T-helper 22 cell (primary cell): ENCODE data around the gene PLCB1.
"Not testable (repeated sequence)": the region's sequence is repeated elsewhere in the genome, so short reads cannot be mapped to it uniquely, and the experiment has no call there.

Experiments
- DNase-seq: peaks from one replicate; pipeline ENCODE4 v3.0.0-alpha.2; 2020; ENCODE audit warnings: low read depth

Gene PLCB1

DNA sequence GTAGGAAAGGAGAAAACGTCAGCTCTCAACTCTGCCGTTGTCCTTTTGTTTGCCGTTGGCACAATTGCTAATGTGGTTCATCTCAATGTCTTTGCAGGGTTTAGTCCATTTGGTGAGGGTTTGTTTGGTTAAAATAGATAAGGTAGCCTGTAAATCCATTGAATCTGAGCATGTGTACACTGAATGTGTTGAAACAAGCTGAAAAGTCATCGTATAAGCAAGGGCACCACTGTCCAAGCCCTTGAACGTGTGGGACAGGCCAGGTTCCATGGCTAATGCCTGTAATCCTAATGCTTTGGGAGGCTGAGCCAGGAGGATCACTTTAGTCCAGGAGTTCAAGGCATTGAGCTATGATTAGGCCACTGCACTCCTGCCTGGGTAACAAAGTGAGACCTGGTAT is 712.1 kb downstream of the PLCB1 start:
- no peak for DNase-seq

DNA sequence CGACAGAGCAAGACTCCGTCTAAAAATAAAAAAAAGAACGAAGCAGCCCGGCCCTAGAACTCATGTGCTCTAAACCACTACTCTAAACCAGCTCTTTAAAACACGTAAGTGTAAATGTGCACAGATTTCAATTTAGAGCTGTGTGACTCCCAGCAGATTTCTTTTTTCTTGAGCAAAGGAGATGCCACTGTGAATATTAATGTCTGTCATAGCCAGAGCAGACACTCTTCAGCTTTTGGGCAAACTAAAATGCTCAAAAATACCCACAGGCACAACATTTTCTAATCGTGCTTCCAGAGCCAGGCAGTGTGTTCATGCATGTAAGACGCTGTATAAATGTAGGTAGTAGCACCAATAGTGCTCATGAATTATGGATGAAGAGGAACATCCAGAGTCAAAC is 717.9 kb downstream of the PLCB1 start:
- DNase-seq = no peak

DNA sequence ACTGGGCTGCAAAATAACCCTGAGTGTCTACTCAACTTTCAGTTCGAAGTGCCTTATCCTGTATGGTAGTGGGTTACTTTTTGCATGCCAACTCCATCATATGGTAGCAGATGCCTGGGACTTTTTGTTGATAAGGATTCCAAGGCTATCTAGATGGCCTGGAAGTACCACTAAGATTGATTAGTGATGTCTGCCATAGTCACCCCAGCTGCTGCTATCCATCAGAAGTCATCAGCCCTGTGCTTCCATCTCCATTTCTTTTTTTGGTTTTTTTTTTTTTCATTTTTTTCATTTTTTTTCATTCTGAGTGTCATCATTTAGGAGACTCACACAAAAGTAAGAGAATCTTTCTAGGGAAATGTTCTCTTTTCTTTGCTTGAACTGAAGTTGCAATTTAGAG is 719.4 kb downstream of the PLCB1 start:
- DNase-seq = no peak

DNA sequence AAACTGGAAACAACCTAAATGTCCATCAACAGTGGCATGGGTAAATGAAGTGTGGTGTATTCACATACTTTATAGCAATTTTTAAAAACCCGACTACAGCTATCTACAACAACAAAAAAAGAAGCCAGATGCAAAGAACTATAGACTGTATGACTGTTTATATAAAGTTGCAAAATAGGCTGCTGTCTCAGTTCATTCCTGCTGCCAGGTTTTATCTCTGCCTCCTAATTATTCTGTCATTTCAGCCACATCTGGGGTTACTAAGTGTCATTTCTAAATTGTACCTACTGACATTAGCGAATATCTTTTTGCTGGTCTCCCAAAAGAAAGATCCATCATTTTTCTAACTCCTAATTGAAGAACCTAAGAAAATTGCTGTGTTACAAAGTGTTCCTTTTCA is 719.9 kb downstream of the PLCB1 start:
- DNase-seq = not testable (repeated sequence)

DNA sequence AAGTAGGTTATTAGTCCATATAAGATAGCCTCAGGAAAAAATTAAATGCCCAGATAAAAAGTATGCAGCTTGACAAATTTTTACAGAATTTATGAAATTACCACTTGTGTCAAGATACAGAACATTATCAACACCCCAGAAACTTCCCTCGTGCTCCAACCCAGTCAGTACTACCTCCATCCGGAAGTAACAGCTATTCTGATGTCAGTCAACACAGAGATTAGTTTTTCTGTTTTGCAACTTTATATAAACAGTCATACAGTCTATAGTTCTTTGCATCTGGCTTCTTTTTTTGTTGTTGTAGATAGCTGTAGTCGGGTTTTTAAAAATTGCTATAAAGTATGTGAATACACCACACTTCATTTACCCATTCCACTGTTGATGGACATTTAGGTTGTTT is 721.1 kb downstream of the PLCB1 start:
- DNase-seq = not testable (repeated sequence)

DNA sequence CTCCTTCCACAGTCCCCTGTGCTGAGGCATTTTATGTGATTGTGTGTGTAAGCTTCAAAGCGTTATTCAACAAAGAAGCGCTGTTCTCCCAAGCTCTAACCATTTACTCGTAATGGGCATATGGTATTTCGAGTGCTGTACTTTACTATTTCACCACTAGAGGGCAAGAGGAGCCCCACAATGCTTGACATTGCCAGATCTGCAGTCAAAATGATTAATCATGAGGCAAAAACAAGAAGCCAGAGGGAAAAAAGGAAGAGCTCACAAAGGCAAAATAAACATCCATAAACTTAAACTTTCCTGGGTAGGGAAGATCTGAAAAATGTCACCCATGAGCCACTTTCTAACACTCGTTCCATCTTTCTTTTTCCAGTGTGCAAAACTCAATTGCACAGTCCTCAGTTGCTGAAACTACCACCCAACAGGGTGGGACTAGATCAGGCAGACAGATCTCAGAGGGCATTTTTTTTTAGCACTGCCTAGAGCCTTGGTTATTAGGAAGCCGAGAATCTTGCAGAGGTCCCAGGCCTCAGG is 721.8 kb downstream of the PLCB1 start:
- DNase-seq = no peak

DNA sequence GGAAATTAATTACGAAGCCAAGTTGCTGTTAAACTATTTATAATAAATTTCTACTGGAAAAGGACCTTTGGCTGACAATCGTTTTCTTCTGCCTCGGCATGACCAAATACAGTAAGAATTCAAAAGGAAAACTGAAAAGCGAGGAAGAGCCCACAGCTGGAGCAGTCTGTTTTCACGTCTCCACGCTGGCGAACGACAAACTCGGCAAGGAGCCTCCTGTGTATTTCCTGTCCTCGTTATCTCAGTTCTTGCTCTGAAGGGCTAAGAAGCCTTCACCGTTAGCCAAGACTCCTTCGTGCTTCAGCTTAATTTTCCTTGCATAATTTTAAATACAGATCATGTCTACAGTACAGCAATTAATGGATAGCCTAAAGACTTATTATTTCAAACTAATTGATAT is 722.5 kb downstream of the PLCB1 start:
- DNase-seq = no peak

DNA sequence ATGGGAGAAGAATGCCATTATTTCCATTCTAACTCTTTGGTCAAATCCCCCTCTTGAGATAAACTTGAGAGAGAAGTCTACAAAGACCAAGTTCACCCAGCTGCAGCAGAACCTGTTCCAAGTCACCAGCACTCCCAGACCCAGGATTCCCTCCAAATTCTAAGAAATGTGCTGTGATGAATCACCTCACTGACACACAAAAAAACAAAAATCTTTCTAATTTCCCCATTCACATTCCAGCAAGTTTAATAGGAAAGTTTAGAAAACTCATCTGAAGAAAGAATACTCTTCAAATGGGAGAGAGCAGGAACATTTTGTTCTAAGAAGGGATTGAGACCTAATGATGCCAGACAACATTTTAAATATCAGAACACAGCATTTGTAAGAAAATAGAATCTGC is 723.2 kb downstream of the PLCB1 start:
- DNase-seq = no peak

DNA sequence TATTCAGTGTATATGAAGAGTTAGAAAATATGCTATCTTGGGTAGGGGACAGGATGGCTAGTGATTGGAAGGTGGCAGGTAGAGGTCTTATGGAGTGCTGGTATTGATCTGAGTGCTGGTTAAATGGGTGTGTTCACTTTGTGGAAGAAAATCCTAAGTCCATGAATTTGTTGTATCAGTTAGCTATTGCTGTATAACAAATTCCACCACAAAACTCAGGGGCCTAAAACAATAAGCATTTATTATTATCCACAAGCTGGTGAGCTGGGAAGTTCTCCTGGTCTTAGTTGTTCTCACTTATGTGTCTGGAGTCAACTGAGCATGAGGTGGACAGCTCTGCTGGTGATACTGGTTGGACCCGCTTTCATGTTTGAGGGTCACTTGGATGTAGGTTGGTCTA is 724.6 kb downstream of the PLCB1 start:
- no peak for DNase-seq

DNA sequence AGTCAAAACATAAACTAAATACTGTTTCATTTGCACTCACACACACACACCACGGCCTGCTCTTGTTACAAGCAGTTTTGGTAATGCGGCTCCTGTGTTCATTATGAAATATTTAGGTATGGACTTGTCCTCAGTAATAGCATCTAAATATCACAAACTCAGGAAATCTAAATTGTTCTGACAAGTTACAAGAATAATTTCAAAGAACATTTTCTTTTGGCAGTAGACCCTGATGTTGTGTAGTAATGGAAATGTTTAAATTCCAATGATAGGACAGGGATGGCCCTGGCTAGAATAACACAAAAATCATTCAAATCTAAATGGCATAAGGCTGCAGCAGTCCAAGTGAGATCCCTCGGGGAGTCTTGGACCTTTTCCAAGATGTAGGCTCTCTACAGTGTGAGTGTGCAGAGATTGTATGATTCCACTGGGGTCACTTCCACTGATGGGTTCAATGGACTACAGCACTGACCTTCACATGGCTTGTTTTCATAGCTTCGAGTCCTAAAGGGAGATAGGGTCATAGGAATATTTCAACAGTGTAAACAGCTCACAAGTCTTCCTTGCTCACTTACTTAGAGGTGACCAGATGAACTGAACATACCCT is 726.2 kb downstream of the PLCB1 start:
- DNase-seq = no peak

DNA sequence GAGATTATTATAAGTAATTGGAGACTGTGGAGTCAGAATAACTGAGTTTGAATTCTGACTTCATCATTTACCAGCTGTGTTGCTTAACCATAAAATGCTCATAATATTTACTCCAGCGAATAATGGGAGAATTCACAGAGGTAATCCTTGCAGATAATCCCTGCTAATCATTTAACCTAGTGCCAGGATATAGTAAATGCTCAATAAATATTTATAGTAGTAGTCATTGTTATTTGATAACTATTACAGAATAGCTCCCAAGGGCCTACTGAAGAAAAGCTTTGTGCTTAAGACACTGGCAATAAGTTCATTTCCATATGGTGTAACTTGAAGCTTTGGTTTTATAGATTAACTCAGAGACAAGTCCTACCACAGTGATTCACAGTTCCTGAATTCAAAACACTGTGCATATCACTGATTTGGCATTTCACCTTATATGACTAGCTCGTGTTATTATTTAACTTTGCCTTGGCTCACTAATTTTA is 728.0 kb downstream of the PLCB1 start:
- DNase-seq = no peak

DNA sequence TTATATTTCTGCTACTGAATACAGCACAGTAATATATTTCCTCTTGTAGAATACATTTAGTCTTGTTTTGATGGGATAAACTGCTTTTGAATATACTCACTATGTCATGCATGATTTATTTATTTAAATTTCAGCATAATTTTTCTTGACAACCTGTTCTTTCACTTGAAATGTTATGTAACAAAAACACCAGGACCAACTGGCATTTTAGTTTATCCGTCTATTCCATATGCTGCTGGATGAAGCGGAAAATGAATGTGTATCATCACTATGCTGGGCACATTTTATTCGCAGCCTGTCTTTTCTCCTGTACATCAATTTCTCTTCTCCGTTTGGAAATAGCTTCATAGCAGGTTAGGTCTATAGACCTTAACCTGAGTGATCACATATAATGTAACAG is 730.0 kb downstream of the PLCB1 start:
- no peak for DNase-seq

DNA sequence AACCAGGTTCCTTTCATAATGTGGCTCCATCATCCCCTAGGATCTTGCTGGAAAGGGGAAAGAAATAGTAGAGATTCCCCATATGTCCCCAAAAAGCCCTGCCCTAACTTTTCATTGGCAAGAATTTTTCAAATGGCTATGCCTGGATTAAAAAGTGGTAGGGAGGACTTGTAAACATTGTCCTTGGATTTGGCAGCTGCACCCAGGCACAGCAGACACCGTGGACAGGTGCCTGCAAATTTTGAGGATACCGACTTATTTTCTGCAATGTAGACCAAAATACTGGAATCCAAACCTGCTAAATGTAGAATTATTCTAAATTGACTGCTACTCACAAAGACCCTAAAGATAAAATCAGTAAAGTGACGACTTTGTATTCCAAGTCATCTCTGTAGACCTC is 733.6 kb downstream of the PLCB1 start:
- DNase-seq = no peak

DNA sequence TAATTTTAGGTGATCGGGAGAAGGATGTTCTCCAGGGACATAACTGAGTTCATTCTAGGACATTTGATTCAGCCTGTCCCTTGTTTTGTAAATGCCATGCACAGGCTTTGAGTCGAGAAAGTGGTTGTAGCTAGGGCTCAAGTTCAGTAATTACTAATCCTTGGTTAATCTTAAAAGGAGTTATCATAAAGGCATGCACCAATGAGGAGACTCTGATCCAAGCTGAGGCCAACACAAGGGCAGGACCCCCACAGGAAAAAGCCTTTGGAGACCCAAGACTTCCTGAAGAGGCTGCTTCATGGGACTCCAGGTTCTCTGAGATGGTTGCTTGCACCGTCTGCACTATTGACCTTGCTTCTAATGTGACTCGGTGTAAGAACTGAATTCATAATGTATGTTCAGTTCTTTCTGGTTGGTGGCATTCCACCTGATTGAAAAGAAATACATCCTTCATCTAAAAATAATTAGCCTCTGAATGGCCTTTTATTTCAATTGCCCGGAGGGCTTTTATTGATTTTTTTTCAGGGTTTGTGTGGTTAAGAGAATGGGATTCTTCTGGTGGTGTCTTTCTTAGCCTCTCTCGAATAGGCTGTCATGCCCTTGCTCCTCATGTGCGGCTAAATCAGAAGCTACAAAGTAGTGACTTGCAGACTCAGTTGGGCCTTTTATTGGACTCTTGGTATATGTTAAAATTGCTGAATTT is 735.1 kb downstream of the PLCB1 start:
- no peak for DNase-seq

DNA sequence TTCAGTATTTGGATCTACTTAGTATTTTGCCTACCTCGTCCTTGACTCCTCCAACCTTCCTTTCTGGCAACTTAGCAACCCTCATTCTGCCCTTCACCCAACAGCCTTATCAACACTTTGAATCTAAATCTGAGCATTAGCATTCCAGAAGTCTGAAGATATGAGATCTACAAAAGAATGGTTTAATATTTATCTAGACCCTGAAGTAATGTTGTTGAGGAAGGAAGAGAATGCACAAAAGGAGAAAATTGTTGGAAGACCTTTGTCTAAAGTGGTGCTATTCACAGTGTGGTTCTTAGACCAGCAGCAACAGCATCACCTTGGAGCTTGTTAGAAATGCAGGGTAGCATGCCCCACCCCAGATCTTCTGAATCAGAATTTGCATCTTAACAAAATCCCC is 738.6 kb downstream of the PLCB1 start:
- no peak for DNase-seq

DNA sequence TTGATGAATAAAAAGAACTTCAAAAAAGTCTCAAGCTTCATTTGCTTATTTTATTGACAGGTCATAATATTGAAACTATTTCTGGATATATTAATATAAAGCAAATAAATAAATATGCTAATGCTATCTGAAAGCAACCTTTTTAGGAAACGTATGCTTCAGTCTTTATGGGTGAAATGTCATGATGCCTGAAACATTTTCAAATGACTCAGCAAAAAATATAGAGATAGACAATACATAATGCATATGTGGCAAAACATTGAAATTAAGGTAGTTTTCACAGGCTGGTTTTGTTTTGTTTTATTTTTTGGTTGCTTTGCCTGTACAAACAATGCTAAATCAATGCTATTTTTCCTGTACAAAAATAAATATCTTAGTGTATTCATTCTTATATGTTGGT is 742.4 kb downstream of the PLCB1 start:
- DNase-seq = no peak

DNA sequence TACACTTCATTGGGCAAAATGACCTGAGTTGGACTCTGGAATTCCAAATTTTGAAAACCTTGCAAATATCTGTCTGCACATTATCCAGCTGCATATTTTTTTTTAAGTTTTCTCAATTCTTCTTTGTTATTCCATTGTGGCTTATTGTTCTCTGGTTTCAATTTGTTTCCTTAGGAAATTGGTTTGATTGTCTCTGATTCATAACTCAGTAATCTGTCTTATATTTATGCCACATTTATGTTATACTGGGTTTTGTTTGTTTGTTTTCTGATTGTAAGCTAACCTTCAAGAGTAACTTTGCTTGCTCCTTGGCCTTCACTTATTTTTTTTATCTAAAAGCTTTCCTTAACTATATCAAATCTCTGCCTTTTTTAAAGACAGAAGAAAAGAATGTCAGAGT is 743.5 kb downstream of the PLCB1 start:
- DNase-seq = no peak

DNA sequence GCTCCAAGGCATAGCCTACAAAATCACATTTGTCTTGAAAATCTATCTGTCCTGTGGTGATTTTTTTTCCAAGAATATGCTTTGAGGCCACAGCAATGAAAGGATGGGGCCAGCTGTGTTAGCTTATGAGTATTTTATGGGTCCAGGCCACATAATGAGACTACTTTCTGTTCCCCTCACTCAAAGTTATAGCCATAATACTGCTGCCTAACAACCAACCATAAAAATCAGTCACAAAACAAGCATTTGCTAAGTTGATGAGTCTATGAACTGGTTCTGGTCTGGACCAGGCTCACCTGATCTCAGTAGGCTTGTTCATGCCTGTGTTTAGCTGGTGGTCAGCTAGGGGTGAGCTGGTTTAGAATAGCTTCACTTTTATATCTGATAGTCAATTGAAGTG is 744.3 kb downstream of the PLCB1 start:
- DNase-seq = no peak

DNA sequence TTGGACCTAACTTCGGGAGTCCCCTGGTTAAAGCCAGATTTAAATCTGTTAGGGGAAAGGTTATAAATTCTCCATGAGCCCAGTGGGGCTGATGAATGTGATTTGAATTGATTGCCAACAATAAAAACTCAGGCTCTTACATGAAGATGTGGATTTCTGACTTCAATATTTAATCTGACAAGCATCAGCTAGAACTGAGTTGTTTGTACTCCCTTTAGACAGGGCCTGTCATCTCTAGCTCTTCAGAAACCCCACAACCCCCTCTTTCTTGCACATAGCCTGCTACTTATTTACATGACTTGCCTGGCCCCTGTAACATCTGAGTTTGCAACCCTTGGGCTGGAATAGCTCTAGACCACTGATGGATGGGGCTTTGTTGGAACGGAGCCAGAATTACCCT is 745.2 kb downstream of the PLCB1 start:
- no peak for DNase-seq

DNA sequence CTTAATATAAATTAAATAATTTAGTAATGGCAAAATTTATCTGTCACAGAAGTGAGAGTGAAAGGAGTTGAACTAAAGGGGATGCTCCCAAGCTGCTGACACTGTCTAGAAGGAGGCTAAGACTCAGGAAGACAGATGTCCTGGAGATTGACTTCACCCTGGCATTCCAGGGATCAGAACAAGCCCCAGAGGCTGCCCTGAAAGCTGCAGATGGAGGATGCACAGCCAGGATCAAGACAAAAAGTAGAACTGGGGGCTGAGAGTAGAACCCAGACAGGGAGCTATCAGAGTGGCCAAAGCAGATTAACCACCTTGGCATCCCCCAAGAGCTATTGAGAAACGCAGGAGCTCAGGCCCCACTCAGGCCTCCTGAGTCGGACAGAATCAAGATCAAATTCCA is 747.6 kb downstream of the PLCB1 start:
- no peak for DNase-seq

DNA sequence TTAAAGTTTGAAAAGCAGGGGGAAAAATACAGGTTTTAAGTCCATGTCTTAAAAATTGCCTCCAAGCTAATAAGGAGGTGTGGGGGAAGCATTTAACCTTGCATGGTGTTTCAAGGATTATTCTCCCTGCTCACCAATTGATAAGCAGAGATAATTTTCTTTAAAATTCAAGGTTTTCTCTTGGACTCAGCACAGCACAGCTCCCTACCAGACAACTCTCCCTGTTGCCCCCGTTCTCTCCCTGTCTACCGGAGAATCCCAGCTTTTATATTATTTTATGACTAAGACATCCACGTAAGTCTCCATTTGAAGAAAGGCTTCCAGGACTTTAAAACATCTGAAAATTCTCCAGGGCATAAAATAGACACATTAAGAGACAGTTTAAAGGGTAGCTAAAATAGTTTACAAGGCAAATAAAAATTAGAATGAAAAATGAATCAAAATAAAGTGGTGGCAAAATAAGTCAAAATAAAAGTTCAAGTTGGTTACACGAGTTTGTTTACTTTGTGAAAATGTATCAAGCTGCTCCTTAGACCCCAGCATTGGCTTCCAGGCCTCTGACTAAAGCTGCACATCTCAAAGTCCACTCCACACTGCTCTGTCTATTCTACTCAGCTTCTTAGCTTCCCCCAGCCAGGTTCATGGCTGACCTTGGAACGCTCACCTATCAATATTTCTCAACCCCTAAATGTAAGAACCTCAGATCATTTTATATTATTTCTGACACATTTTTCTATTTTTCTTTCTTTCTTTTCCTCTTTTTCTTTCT is 748.2 kb downstream of the PLCB1 start:
- DNase-seq = no peak

DNA sequence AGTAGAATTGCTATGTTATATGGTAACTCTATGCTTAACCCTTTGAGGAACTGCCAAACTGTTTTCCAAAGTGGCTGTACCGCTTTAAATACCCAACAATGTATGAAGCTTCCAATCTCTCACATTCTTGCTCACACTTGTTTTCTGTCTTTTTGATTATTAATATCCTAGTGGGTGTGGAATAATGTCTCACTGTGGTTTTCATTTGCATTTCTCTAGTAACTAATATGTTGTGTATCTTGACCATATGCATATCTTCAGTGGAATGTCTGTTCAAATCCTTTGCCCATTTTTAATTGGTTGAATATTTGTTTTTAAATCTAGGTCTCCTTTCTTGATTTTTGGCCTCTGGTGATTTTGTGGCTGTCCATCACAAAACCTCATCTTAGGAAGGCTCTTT is 759.0 kb downstream of the PLCB1 start:
- DNase-seq = no peak

DNA sequence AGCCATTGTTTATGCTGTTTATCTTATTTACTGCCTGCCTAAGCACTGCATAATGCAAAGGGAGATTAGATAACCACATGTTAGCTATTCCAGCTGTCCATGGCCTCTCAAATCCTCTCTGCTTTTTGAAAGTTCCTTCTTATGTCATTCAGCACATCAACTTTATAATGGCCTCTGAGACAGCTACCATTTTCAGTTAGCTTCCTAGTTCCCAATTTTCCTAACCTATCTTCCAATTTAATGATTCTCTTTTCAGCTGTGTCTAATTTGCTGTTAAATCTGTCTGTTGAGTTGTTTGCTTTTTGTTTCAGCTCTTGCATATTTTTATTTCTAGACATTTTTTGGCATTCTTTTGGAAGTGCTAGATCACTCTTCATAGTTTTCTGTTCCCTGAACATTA is 763.4 kb downstream of the PLCB1 start:
- no peak for DNase-seq
